Sciatic nerve (tissue), 2 donors: ENCODE results near the gene HSPB1. TPM values are rescaled to one million over a fixed set of nuclear protein-coding genes. Genes with fewer than 3 reads are reported as not detected.

ENCODE experiments used
- ATAC-seq: fragments of 200-7000 bp; cut with Tn5 transposase; one replicate; pipeline ENCODE4 v1.9.1; 2020; ENCODE audit warnings: mild to moderate bottlenecking, moderate library complexity
- DNase-seq: peaks from one replicate; pipeline ENCODE4 v3.0.0-alpha.2; 2020; ENCODE audit warnings: low spot score
- intact Hi-C: fragments of 100-400 bp; cut with DNase I; formaldehyde crosslinking; loops from one replicate; pipeline ENCODE4 v1.14.2; 2022
- total RNA-seq: library from RNA; stranded (reverse); fragmentation: NEBNext Ultra II Directional; extraction: Animal tissue kit (Norgen Biotek cat#: 25700); gene quantifications from one replicate; pipeline ENCODE4 v1.2.1, GENCODE V29; 2021
- donor health status: DM: no; HTN: no; CAD: no.
- donor health status: DM: no; HTN: no; CAD: no.

The HSPB1 gene
- total RNA-seq, 1 donor from 2014 or later = 415 TPM

- ATAC-seq (no peak), DNase-seq (no peak)
- intact Hi-C loops = no loop called here
These were observed 40.9 kb downstream of the HSPB1 start for GRCh38 chr7:76343294-76343930.

- DNase-seq (no peak), ATAC-seq (no peak)
- intact Hi-C loops = no loop called here
These were observed 41.5 kb downstream of the HSPB1 start for GRCh38 chr7:76343931-76344321.

GRCh38 chr7:76346097-76346496, 43.6 kb downstream of the HSPB1 start:
- DNase-seq (no peak), ATAC-seq (no peak)
- intact Hi-C loops = no loop called here

GRCh38 chr7:76346778-76347177, 44.3 kb downstream of the HSPB1 start:
- ATAC-seq (no peak), DNase-seq (no peak)
- intact Hi-C loops = no loop called here

- intact Hi-C loops = no loop called here
- DNase-seq = no peak
- ATAC-seq = no peak
These were observed 45.2 kb downstream of the HSPB1 start for GRCh38 chr7:76347710-76348109.

- intact Hi-C loops = no loop called here
- DNase-seq = no peak
- no peak for ATAC-seq
These were observed 46.9 kb downstream of the HSPB1 start for GRCh38 chr7:76349313-76349885.

GRCh38 chr7:76351372-76351771, 48.9 kb downstream of the HSPB1 start:
- intact Hi-C loops = no loop called here
- DNase-seq (no peak), ATAC-seq (no peak)

GRCh38 chr7:76352193-76352592, 49.7 kb downstream of the HSPB1 start:
- DNase-seq (no peak), ATAC-seq (no peak)
- intact Hi-C loops = no loop called here

- ATAC-seq = no peak
- intact Hi-C loops = no loop called here
- DNase-seq = no peak
These were observed 51.3 kb downstream of the HSPB1 start for GRCh38 chr7:76353744-76354143.

Other genes with a start within 250 kb of the HSPB1 start
- 2.9 TPM for gene SRRM3, start 100.8 kb upstream of the HSPB1 start, total RNA-seq
- gene YWHAG, start 56.3 kb downstream of the HSPB1 start, total RNA-seq = 94.7 TPM
- gene SSC4D, start 107.0 kb downstream of the HSPB1 start, total RNA-seq = 0.58 TPM
- 1.7 TPM for gene ZP3, start 122.3 kb downstream of the HSPB1 start, total RNA-seq
- 41.2 TPM for gene DTX2, start 159.0 kb downstream of the HSPB1 start, total RNA-seq
- 3.7 TPM for gene UPK3B, start 207.9 kb downstream of the HSPB1 start, total RNA-seq
- gene SPDYE16, start 240.6 kb downstream of the HSPB1 start, total RNA-seq = 1.9 TPM